ENCODE measurements around the gene KDM4C. TPM values are rescaled to one million over a fixed set of nuclear protein-coding genes. Genes with fewer than 3 reads are reported as not detected.

The KDM4C gene
- total and polyA plus RNA-seq, 2 donors (not counting 1 experiment from before 2014, with no cell fraction given): 49.7 to 141 TPM

GRCh38 chr9:6827439-6828145 lies 69.8 kb downstream of the KDM4C start:
- POLR2A ChIA-PET: interaction anchor here (0.6 kb wide), 1 partner anchor 137 kb away, joined by 3 read pairs; no protein-coding TSS in a partner anchor
- peaks cover 10% of the 10 kb centered on the region for H3K4me1 Mint-ChIP-seq
- Histone ChIP-seq H3K4me2 (replicated peaks; ENCODE audit: low read depth, low read length, poor library complexity, severe bottlenecking) (no peak overlapping the region), H3K9me3 (ENCODE audit: control extremely low read depth in 1 of 3, control insufficient read depth in 2 of 3, insufficient read depth in 1 of 3, low read length in 2 of 3) (peaks cover 0 to 7% (median 0%) of the 10 kb centered on the region in 3 donors), H3K27me3 (replicated peaks in 1 of 4; ENCODE audit: control extremely low read depth in 1 of 4, control insufficient read depth in 3 of 4, insufficient read depth in 4 of 4, low read length in 3 of 4) (no peaks in the 10 kb centered on the region), H3K79me2 (ENCODE audit: control insufficient read depth, insufficient read depth, low read length) (peaks cover 44% of the 10 kb centered on the region), H3K4me3 (ENCODE audit: control extremely low read depth in 1 of 5, extremely low read depth in 1 of 5, insufficient read depth in 1 of 5, low read depth in 2 of 5, low read length in 4 of 5) (no peak overlapping the region), H4K20me1 (ENCODE audit: control insufficient read depth, insufficient read depth, low read length, poor library complexity, severe bottlenecking) (peaks cover 31% of the 10 kb centered on the region), H3K36me3 (replicated peaks in 1 of 2; ENCODE audit: control extremely low read depth in 1 of 2, control insufficient read depth in 1 of 2, extremely low read depth in 1 of 2, insufficient read depth in 2 of 2, low read length in 1 of 2) (peaks cover 14 to 35% of the 10 kb centered on the region in 2 experiments), H2AFZ (ENCODE audit: insufficient read depth, low read depth, low read length, poor library complexity, severe bottlenecking) (no peak overlapping the region), H3K27ac (ENCODE audit: low read length in 2 of 2) (peak overlapping the region in 1 of 2 donors; percentile 17), H3K9ac (ENCODE audit: low read length) (no peak overlapping the region), H3K4me1 (ENCODE audit: control insufficient read depth in 2 of 2, insufficient read depth in 2 of 2, low read length in 2 of 2) (no peaks in the 10 kb centered on the region)
- no peaks in the 10 kb centered on the region for H3K27me3 Mint-ChIP-seq
- DNase-seq (peak; percentile 56), ATAC-seq (ENCODE audit: low read depth) (peak; percentile 49)
- 100% methylated on average over 1 of the region's 4 CpGs for WGBS (ENCODE audit: insufficient coverage)
- intact Hi-C loops (cut with micrococcal nuclease): no loop called here
- TF ChIP-seq CTCF (IDR thresholded peaks at IDR 0.05) (peak; percentile 70), EZH2 (IDR thresholded peaks at IDR 0.05; ENCODE audit: borderline replicate concordance, insufficient read depth, low read depth, low read length, poor library complexity, severe bottlenecking) (no peak)
- CTCF ChIA-PET: interaction anchor here (0.6 to 3.2 kb wide), 21 partner anchors 9 to 1674 kb away, joined by 3 to 12 read pairs (median 4); partner anchors contain the start of gene KDM4C
- no peak overlapping the region for H3K4me3 Mint-ChIP-seq
- H3K9me3 Mint-ChIP-seq (ENCODE audit: insufficient read depth): no peaks in the 10 kb centered on the region
- peak overlapping the region; percentile 63 for H3K27ac Mint-ChIP-seq

GRCh38 chr9:6829027-6829426 lies 71.3 kb downstream of the KDM4C start:
- Mint-ChIP-seq H3K27me3 (no peaks in the 10 kb centered on the region), H3K4me1 (peaks cover 7% of the 10 kb centered on the region), H3K9me3 (ENCODE audit: insufficient read depth) (no peaks in the 10 kb centered on the region), H3K27ac (peak overlapping the region; percentile 42), H3K4me3 (no peak overlapping the region)
- TF ChIP-seq EZH2 (IDR thresholded peaks at IDR 0.05; ENCODE audit: borderline replicate concordance, insufficient read depth, low read depth, low read length, poor library complexity, severe bottlenecking): no peak
- no peak for TF ChIP-seq CTCF (IDR thresholded peaks at IDR 0.05)
- H3K36me3 ChIP-seq (replicated peaks in 1 of 2; ENCODE audit: control extremely low read depth in 1 of 2, control insufficient read depth in 1 of 2, extremely low read depth in 1 of 2, insufficient read depth in 2 of 2, low read length in 1 of 2): peaks cover 8 to 22% of the 10 kb centered on the region in 2 experiments
- no peak overlapping the region for H3K4me3 ChIP-seq (ENCODE audit: control extremely low read depth in 1 of 5, extremely low read depth in 1 of 5, insufficient read depth in 1 of 5, low read depth in 2 of 5, low read length in 4 of 5)
- intact Hi-C loops (cut with micrococcal nuclease): no loop called here
- no peaks in the 10 kb centered on the region for H3K27me3 ChIP-seq (replicated peaks in 1 of 4; ENCODE audit: control extremely low read depth in 1 of 4, control insufficient read depth in 3 of 4, insufficient read depth in 4 of 4, low read length in 3 of 4)
- peak overlapping the region in 1 of 2 donors; percentile 14 for H3K27ac ChIP-seq (ENCODE audit: low read length in 2 of 2)
- POLR2A ChIA-PET: no interaction called here
- no peak overlapping the region for H3K9ac ChIP-seq (ENCODE audit: low read length)
- no CpG with 5 or more reads among the region's 2 CpGs for WGBS (ENCODE audit: insufficient coverage)
- peaks cover 32% of the 10 kb centered on the region for H3K79me2 ChIP-seq (ENCODE audit: control insufficient read depth, insufficient read depth, low read length)
- H3K9me3 ChIP-seq (ENCODE audit: control extremely low read depth in 1 of 3, control insufficient read depth in 2 of 3, insufficient read depth in 1 of 3, low read length in 2 of 3): peaks cover 0 to 7% (median 0%) of the 10 kb centered on the region in 3 donors
- H2AFZ ChIP-seq (ENCODE audit: insufficient read depth, low read depth, low read length, poor library complexity, severe bottlenecking): no peak overlapping the region
- no peak overlapping the region for H3K4me2 ChIP-seq (replicated peaks; ENCODE audit: low read depth, low read length, poor library complexity, severe bottlenecking)
- DNase-seq (no peak), ATAC-seq (ENCODE audit: low read depth) (no peak)
- peaks cover 16% of the 10 kb centered on the region for H4K20me1 ChIP-seq (ENCODE audit: control insufficient read depth, insufficient read depth, low read length, poor library complexity, severe bottlenecking)
- no peaks in the 10 kb centered on the region for H3K4me1 ChIP-seq (ENCODE audit: control insufficient read depth in 2 of 2, insufficient read depth in 2 of 2, low read length in 2 of 2)
- CTCF ChIA-PET: interaction anchor here (0.6 to 3.2 kb wide), 2 partner anchors 11 to 13 kb away, joined by 3 to 12 read pairs; no protein-coding TSS in a partner anchor
